Measurements from ENCODE around the gene TPCN2.

GRCh38 chr11:69129647-69130046, 80.9 kb downstream of the TPCN2 start:
- no peak for TF ChIP-seq TCF12 (IDR thresholded peaks at IDR 0.05; ENCODE audit: low read depth, low read length)
- TF ChIP-seq POLR2AphosphoS5 (IDR thresholded peaks at IDR 0.05; ENCODE audit: low read depth, low read length): no peak
- TF ChIP-seq HDAC2 (IDR thresholded peaks at IDR 0.05; ENCODE audit: borderline replicate concordance in 1 of 2, low read depth in 2 of 2, low read length in 2 of 2): no peak
- TF ChIP-seq POU5F1 (IDR thresholded peaks at IDR 0.05; ENCODE audit: low read depth, low read length): no peak
- no peak for TF ChIP-seq EP300 (IDR thresholded peaks at IDR 0.05; ENCODE audit: borderline replicate concordance in 1 of 2, low read depth in 2 of 2, low read length in 2 of 2)
- no peak for TF ChIP-seq EZH2 (IDR thresholded peaks at IDR 0.05; ENCODE audit: low read depth, low read length, severe bottlenecking)
- TF ChIP-seq RXRA (IDR thresholded peaks at IDR 0.05; ENCODE audit: insufficient read depth, low read depth, low read length): no peak
- no peak for TF ChIP-seq CTCF (IDR thresholded peaks at IDR 0.05; ENCODE audit: control extremely low read depth in 1 of 3, insufficient read depth in 1 of 3, low read depth in 1 of 3, low read length in 3 of 3)
- TF ChIP-seq ZNF274 (IDR thresholded peaks at IDR 0.05; ENCODE audit: borderline replicate concordance, extremely low read depth, low read length): no peak
